ENCODE results near the gene CLASP1. TPM values are rescaled to one million over a fixed set of nuclear protein-coding genes. Genes with fewer than 3 reads are reported as not detected.
A peak's percentile ranks its signal among the peaks of the same experiment; 100 is the strongest.
"Not testable (repeated sequence)": the region's sequence is repeated elsewhere in the genome, so short reads cannot be mapped to it uniquely, and the experiment has no call there.

CLASP1 gene
- 109 TPM for total RNA-seq
- polyA plus RNA-seq, result 25.4 TPM

- Histone ChIP-seq H3K4me3 (ENCODE audit: low read depth, low read length) (peak within 1 kb of the TSS; percentile 89), H3K27ac (ENCODE audit: low read depth) (peak within 1 kb of the TSS; percentile 96), H3K4me1 (ENCODE audit: insufficient read depth) (peaks cover 2% of the 10 kb centered on the region), H3K36me3 (ENCODE audit: insufficient read depth) (no peaks in the 10 kb centered on the region)
- no peak for DNase-seq (ENCODE audit: extremely low spot score)
- under 1% methylated on average over 36 of the region's 36 CpGs for WGBS
Measured at GRCh38 chr2:121649149-121649595, at the start of gene CLASP1. Gene CLASP1, minus strand, starts transcription at chr2:121649462. Its CDS starts 43,567 bp downstream, at chr2:121605895.

GRCh38 chr2:121698318-121698930 is 49.2 kb upstream of the CLASP1 start:
- WGBS, result 86% methylated on average over 11 of the region's 11 CpGs
- H3K4me3 ChIP-seq (ENCODE audit: low read depth, low read length), result no peak overlapping the region
- H3K36me3 ChIP-seq (ENCODE audit: insufficient read depth), result no peaks in the 10 kb centered on the region
- H3K4me1 ChIP-seq (ENCODE audit: insufficient read depth), result no peaks in the 10 kb centered on the region
- DNase-seq (ENCODE audit: extremely low spot score), result no peak
- no peak overlapping the region for H3K27ac ChIP-seq (ENCODE audit: low read depth)

- Histone ChIP-seq H3K4me3 (ENCODE audit: low read depth, low read length) (no peak overlapping the region), H3K4me1 (ENCODE audit: insufficient read depth) (no peaks in the 10 kb centered on the region), H3K36me3 (ENCODE audit: insufficient read depth) (no peaks in the 10 kb centered on the region), H3K27ac (ENCODE audit: low read depth) (no peak overlapping the region)
- 40% methylated on average over 4 of the region's 4 CpGs for WGBS
- no peak for DNase-seq (ENCODE audit: extremely low spot score)
Measured at GRCh38 chr2:121697108-121697631, 47.9 kb upstream of the CLASP1 start.

GRCh38 chr2:121696410-121696930 is 47.2 kb upstream of the CLASP1 start:
- no peaks in the 10 kb centered on the region for H3K4me1 ChIP-seq (ENCODE audit: insufficient read depth)
- no peaks in the 10 kb centered on the region for H3K36me3 ChIP-seq (ENCODE audit: insufficient read depth)
- WGBS, result 82% methylated on average over 7 of the region's 7 CpGs
- no peak overlapping the region for H3K27ac ChIP-seq (ENCODE audit: low read depth)
- DNase-seq (ENCODE audit: extremely low spot score), result no peak
- H3K4me3 ChIP-seq (ENCODE audit: low read depth, low read length), result no peak overlapping the region

- Histone ChIP-seq H3K36me3 (ENCODE audit: insufficient read depth) (no peaks in the 10 kb centered on the region), H3K27ac (ENCODE audit: low read depth) (no peak overlapping the region), H3K4me3 (ENCODE audit: low read depth, low read length) (no peak overlapping the region), H3K4me1 (ENCODE audit: insufficient read depth) (no peaks in the 10 kb centered on the region)
- DNase-seq (ENCODE audit: extremely low spot score), result no peak
- WGBS, result 67% methylated on average over 2 of the region's 2 CpGs
Measured at GRCh38 chr2:121695171-121695451, 45.8 kb upstream of the CLASP1 start.

GRCh38 chr2:121694398-121695170 is 45.3 kb upstream of the CLASP1 start:
- H3K4me3 ChIP-seq (ENCODE audit: low read depth, low read length), result no peak overlapping the region
- no peak overlapping the region for H3K27ac ChIP-seq (ENCODE audit: low read depth)
- no peaks in the 10 kb centered on the region for H3K4me1 ChIP-seq (ENCODE audit: insufficient read depth)
- WGBS, result 74% methylated on average over 6 of the region's 6 CpGs
- no peak for DNase-seq (ENCODE audit: extremely low spot score)
- H3K36me3 ChIP-seq (ENCODE audit: insufficient read depth), result no peaks in the 10 kb centered on the region

- H3K4me1 ChIP-seq (ENCODE audit: insufficient read depth); H3K36me3 ChIP-seq (ENCODE audit: insufficient read depth); DNase-seq (ENCODE audit: extremely low spot score); H3K4me3 ChIP-seq (ENCODE audit: low read depth, low read length); H3K27ac ChIP-seq (ENCODE audit: low read depth): not testable (repeated sequence)
- 98% methylated on average over 3 of the region's 3 CpGs for WGBS
Measured at GRCh38 chr2:121690572-121690971, 41.3 kb upstream of the CLASP1 start.

- Histone ChIP-seq H3K4me3 (ENCODE audit: low read depth, low read length) (no peak overlapping the region), H3K36me3 (ENCODE audit: insufficient read depth) (no peaks in the 10 kb centered on the region), H3K27ac (ENCODE audit: low read depth) (no peak overlapping the region), H3K4me1 (ENCODE audit: insufficient read depth) (no peaks in the 10 kb centered on the region)
- 90% methylated on average over 6 of the region's 6 CpGs for WGBS
- DNase-seq (ENCODE audit: extremely low spot score), result no peak
Measured at GRCh38 chr2:121690095-121690494, 40.8 kb upstream of the CLASP1 start.

- Histone ChIP-seq H3K4me3 (ENCODE audit: low read depth, low read length) (no peak overlapping the region), H3K27ac (ENCODE audit: low read depth) (no peak overlapping the region), H3K4me1 (ENCODE audit: insufficient read depth) (no peaks in the 10 kb centered on the region), H3K36me3 (ENCODE audit: insufficient read depth) (no peaks in the 10 kb centered on the region)
- WGBS, result 35% methylated on average over 4 of the region's 4 CpGs
- no peak for DNase-seq (ENCODE audit: extremely low spot score)
Measured at GRCh38 chr2:121689356-121689755, 40.1 kb upstream of the CLASP1 start.

- H3K27ac ChIP-seq (ENCODE audit: low read depth), result no peak overlapping the region
- no peak for DNase-seq (ENCODE audit: extremely low spot score)
- no peak overlapping the region for H3K4me3 ChIP-seq (ENCODE audit: low read depth, low read length)
- H3K4me1 ChIP-seq (ENCODE audit: insufficient read depth), result no peaks in the 10 kb centered on the region
- 95% methylated on average over 2 of the region's 2 CpGs for WGBS
- no peaks in the 10 kb centered on the region for H3K36me3 ChIP-seq (ENCODE audit: insufficient read depth)
Measured at GRCh38 chr2:121688820-121689219, 39.6 kb upstream of the CLASP1 start.

GRCh38 chr2:121686902-121687301 is 37.6 kb upstream of the CLASP1 start:
- Histone ChIP-seq H3K27ac (ENCODE audit: low read depth) (no peak overlapping the region), H3K4me1 (ENCODE audit: insufficient read depth) (no peaks in the 10 kb centered on the region), H3K36me3 (ENCODE audit: insufficient read depth) (no peaks in the 10 kb centered on the region), H3K4me3 (ENCODE audit: low read depth, low read length) (no peak overlapping the region)
- no peak for DNase-seq (ENCODE audit: extremely low spot score)
- 90% methylated on average over 2 of the region's 2 CpGs for WGBS

GRCh38 chr2:121686218-121686617 is 37.0 kb upstream of the CLASP1 start:
- Histone ChIP-seq H3K27ac (ENCODE audit: low read depth) (no peak overlapping the region), H3K36me3 (ENCODE audit: insufficient read depth) (no peaks in the 10 kb centered on the region), H3K4me1 (ENCODE audit: insufficient read depth) (no peaks in the 10 kb centered on the region), H3K4me3 (ENCODE audit: low read depth, low read length) (no peak overlapping the region)
- WGBS, result 83% methylated on average over 19 of the region's 19 CpGs
- DNase-seq (ENCODE audit: extremely low spot score), result no peak

GRCh38 chr2:121682396-121683298 is 33.4 kb upstream of the CLASP1 start:
- DNase-seq (ENCODE audit: extremely low spot score), result no peak
- Histone ChIP-seq H3K36me3 (ENCODE audit: insufficient read depth) (no peaks in the 10 kb centered on the region), H3K4me3 (ENCODE audit: low read depth, low read length) (no peak overlapping the region), H3K4me1 (ENCODE audit: insufficient read depth) (no peaks in the 10 kb centered on the region), H3K27ac (ENCODE audit: low read depth) (no peak overlapping the region)
- WGBS, result 94% methylated on average over 17 of the region's 17 CpGs
